ENCODE data around the gene CDCP1. TPM values are rescaled to one million over a fixed set of nuclear protein-coding genes. Genes with fewer than 3 reads are reported as not detected.

CDCP1 gene, protein sequence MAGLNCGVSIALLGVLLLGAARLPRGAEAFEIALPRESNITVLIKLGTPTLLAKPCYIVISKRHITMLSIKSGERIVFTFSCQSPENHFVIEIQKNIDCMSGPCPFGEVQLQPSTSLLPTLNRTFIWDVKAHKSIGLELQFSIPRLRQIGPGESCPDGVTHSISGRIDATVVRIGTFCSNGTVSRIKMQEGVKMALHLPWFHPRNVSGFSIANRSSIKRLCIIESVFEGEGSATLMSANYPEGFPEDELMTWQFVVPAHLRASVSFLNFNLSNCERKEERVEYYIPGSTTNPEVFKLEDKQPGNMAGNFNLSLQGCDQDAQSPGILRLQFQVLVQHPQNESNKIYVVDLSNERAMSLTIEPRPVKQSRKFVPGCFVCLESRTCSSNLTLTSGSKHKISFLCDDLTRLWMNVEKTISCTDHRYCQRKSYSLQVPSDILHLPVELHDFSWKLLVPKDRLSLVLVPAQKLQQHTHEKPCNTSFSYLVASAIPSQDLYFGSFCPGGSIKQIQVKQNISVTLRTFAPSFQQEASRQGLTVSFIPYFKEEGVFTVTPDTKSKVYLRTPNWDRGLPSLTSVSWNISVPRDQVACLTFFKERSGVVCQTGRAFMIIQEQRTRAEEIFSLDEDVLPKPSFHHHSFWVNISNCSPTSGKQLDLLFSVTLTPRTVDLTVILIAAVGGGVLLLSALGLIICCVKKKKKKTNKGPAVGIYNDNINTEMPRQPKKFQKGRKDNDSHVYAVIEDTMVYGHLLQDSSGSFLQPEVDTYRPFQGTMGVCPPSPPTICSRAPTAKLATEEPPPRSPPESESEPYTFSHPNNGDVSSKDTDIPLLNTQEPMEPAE
- 9.0 TPM for polyA plus RNA-seq (2013)

DNA sequence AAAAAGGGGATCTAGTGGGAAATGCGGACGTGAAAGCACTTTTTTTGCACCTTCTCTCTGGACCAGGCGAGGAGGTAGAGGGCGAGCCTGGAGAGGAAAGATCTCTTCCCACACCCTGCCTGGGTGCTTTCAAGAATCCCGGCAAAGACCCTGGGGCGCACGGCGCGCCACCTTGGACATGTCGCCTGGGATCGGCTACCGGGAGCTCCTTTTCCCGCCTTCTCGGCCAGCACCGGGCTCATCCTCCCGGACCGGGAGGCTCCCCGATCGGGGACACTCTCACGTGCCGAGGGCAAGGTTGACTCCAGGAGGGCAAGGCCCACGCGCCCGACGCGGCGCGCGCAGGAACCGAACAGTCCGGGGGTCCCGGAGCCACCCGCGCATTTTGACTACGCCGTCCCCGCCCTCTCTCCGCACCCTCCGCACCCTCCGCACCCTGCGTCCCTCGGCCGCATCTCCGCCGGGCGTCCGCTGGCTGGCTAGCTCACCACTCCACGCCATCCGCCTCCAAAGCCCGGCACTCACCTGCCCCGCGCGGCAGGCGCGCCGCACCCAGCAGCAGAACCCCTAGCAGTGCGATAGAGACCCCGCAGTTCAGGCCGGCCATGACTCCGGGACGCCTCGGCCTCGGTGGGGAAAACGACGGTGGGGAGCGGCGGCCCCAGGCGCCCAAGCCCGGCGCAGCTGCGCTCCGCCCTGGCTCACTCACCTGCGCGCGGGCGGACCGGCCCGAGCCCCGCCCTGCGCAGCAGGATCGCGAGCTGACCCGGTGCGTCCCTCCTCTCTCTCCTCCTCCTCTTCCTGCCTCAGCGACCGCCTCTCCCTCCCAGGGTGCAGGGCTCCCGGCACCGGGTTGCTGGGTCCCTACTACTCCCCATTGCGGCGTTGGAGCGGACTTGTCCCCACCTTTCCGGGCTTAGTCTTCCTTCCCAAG is at the start of gene CDCP1:
TSS of gene CDCP1 (minus strand) at position 698 of the 934 bp plus-strand sequence. CDS start at position 607, 91 bp downstream.
- Histone ChIP-seq H3K36me3 (ENCODE audit: control insufficient read depth in 4 of 4, insufficient read depth in 4 of 4, low read length in 3 of 4) (no peaks in the 10 kb centered on the region), H3K4me3 (ENCODE audit: control insufficient read depth in 1 of 7, extremely low read depth in 1 of 7, insufficient read depth in 4 of 7, low read depth in 2 of 7, low read length in 6 of 7) (peak within 1 kb of the TSS; percentile 71 to 95 (median 84)), H3K4me1 (ENCODE audit: control extremely low read depth in 1 of 4, control insufficient read depth in 4 of 4, insufficient read depth in 4 of 4, low read length in 3 of 4) (peaks cover 2 to 25% (median 22%) of the 10 kb centered on the region in 4 experiments), H3K27ac (ENCODE audit: insufficient read depth in 1 of 2, low read depth in 1 of 2, low read length in 2 of 2, poor library complexity in 1 of 2, severe bottlenecking in 2 of 2) (peak within 1 kb of the TSS in 1 of 2 experiments; percentile 14), H3K9me3 (ENCODE audit: control extremely low read depth in 1 of 5, control insufficient read depth in 4 of 5, insufficient read depth in 2 of 5, low read depth in 1 of 5, low read length in 4 of 5) (peaks cover 0 to 4% (median 2%) of the 10 kb centered on the region in 5 experiments), H3K27me3 (replicated peaks in 2 of 5; ENCODE audit: control insufficient read depth in 4 of 5, insufficient read depth in 5 of 5, low read length in 4 of 5) (peaks cover 0 to 16% (median 9%) of the 10 kb centered on the region in 5 experiments)
- DNase-seq = peak in 2 of 3 donors; percentile 29 to 44
- 0% methylated on average over 90 of the region's 92 CpGs for WGBS (ENCODE audit: insufficient coverage)
- CTCF ChIA-PET = interaction anchor here (0.7 kb wide), 1 partner anchor 23 kb away, joined by 3 read pairs; no protein-coding TSS in a partner anchor
- POLR2A ChIA-PET = no interaction called here

DNA sequence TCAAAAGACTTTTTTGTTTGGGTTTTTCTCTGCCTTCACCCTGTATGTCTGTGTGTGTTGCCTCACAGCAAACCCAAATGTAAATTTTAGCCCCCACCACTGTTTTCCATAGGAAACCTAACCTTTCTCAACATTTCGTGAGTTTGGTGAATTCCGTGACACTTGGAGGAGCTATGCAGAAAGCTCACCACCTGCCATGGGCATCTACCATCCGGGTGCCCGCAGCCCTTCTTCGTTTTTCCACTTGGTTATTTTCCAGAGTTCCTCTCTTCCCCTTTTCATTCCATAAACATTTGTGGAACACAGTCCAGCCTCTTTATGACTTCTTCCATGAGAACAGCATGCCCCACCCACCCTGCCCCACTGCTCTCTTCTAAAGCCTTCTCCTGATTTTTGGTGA is 48.6 kb upstream of the CDCP1 start:
- H3K9me3 ChIP-seq (ENCODE audit: control extremely low read depth in 1 of 5, control insufficient read depth in 4 of 5, insufficient read depth in 2 of 5, low read depth in 1 of 5, low read length in 4 of 5) = no peaks in the 10 kb centered on the region
- ChIA-PET POLR2A (no interaction called here), CTCF (interaction anchor here (2.0 kb wide), 1 partner anchor 15 kb away, joined by 6 read pairs; no protein-coding TSS in a partner anchor)
- DNase-seq = no peak
- no peak overlapping the region for H3K4me3 ChIP-seq (ENCODE audit: control insufficient read depth in 1 of 7, extremely low read depth in 1 of 7, insufficient read depth in 4 of 7, low read depth in 2 of 7, low read length in 6 of 7)
- peaks cover 0 to 4% (median 0%) of the 10 kb centered on the region in 4 experiments for H3K4me1 ChIP-seq (ENCODE audit: control extremely low read depth in 1 of 4, control insufficient read depth in 4 of 4, insufficient read depth in 4 of 4, low read length in 3 of 4)
- 100% methylated on average over 4 of the region's 5 CpGs for WGBS (ENCODE audit: insufficient coverage)
- no peaks in the 10 kb centered on the region for H3K36me3 ChIP-seq (ENCODE audit: control insufficient read depth in 4 of 4, insufficient read depth in 4 of 4, low read length in 3 of 4)
- H3K27ac ChIP-seq (ENCODE audit: insufficient read depth in 1 of 2, low read depth in 1 of 2, low read length in 2 of 2, poor library complexity in 1 of 2, severe bottlenecking in 2 of 2) = no peak overlapping the region
- H3K27me3 ChIP-seq (replicated peaks in 2 of 5; ENCODE audit: control insufficient read depth in 4 of 5, insufficient read depth in 5 of 5, low read length in 4 of 5) = no peaks in the 10 kb centered on the region

DNA sequence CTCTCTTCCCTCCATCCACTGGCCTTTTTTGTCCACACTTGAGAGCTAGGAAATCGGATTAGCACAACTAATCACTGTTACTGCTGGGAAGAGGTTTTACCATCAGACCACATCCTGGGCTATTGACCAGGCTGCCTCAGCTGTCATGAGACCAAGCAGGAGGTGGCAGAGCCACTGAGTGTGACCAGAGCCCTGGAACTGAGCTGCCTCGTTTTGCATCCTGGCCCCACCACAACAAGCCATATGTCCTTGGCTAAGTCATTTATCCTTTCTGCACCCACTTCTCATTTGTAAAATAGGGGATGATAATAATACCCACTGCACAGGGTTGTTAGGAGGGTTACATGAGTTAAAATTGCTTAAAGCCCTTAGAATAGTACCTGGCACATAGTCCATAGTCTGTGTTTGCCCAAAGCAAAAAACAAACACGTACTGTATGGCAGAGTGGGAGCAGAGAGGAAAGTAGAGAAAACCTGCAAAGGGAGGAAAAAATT is 45.8 kb upstream of the CDCP1 start:
- 88% methylated on average over 1 of the region's 3 CpGs for WGBS (ENCODE audit: insufficient coverage)
- H3K4me1 ChIP-seq (ENCODE audit: control extremely low read depth in 1 of 4, control insufficient read depth in 4 of 4, insufficient read depth in 4 of 4, low read length in 3 of 4) = peaks cover 0 to 21% (median 5%) of the 10 kb centered on the region in 4 experiments
- no peaks in the 10 kb centered on the region for H3K27me3 ChIP-seq (replicated peaks in 2 of 5; ENCODE audit: control insufficient read depth in 4 of 5, insufficient read depth in 5 of 5, low read length in 4 of 5)
- no peak for DNase-seq
- CTCF ChIA-PET = interaction anchor here (1.2 to 1.7 kb wide), 2 partner anchors 18 to 74 kb away, joined by 3 to 5 read pairs; no protein-coding TSS in a partner anchor
- no peaks in the 10 kb centered on the region for H3K9me3 ChIP-seq (ENCODE audit: control extremely low read depth in 1 of 5, control insufficient read depth in 4 of 5, insufficient read depth in 2 of 5, low read depth in 1 of 5, low read length in 4 of 5)
- POLR2A ChIA-PET = interaction anchor here (0.6 kb wide), 1 partner anchor 54 kb away, joined by 4 read pairs; no protein-coding TSS in a partner anchor
- H3K36me3 ChIP-seq (ENCODE audit: control insufficient read depth in 4 of 4, insufficient read depth in 4 of 4, low read length in 3 of 4) = no peaks in the 10 kb centered on the region
- H3K27ac ChIP-seq (ENCODE audit: insufficient read depth in 1 of 2, low read depth in 1 of 2, low read length in 2 of 2, poor library complexity in 1 of 2, severe bottlenecking in 2 of 2) = no peak overlapping the region
- no peak overlapping the region for H3K4me3 ChIP-seq (ENCODE audit: control insufficient read depth in 1 of 7, extremely low read depth in 1 of 7, insufficient read depth in 4 of 7, low read depth in 2 of 7, low read length in 6 of 7)

DNA sequence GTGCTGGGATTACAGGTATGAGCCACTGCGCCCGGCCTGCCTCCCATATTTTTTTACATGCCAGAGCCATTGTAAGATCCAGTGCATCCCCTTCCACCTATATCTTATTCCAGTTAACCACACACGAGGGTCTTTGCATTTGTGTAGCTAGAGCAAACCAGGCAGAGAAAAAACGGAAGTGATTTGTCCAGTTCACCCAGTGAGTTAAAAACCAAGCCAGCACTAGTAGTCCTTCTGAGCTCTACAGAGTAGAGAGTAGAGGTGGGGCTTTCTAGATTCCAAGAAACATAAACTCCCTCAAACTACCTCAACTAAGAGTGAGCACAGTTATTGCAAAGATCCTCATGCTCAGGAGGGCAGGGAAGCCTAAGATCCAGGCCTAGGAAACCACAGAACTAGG is 45.2 kb upstream of the CDCP1 start:
- Histone ChIP-seq H3K4me1 (ENCODE audit: control extremely low read depth in 1 of 4, control insufficient read depth in 4 of 4, insufficient read depth in 4 of 4, low read length in 3 of 4) (peaks cover 0 to 21% (median 5%) of the 10 kb centered on the region in 4 experiments), H3K27me3 (replicated peaks in 2 of 5; ENCODE audit: control insufficient read depth in 4 of 5, insufficient read depth in 5 of 5, low read length in 4 of 5) (no peaks in the 10 kb centered on the region), H3K27ac (ENCODE audit: insufficient read depth in 1 of 2, low read depth in 1 of 2, low read length in 2 of 2, poor library complexity in 1 of 2, severe bottlenecking in 2 of 2) (no peak overlapping the region), H3K9me3 (ENCODE audit: control extremely low read depth in 1 of 5, control insufficient read depth in 4 of 5, insufficient read depth in 2 of 5, low read depth in 1 of 5, low read length in 4 of 5) (no peaks in the 10 kb centered on the region), H3K4me3 (ENCODE audit: control insufficient read depth in 1 of 7, extremely low read depth in 1 of 7, insufficient read depth in 4 of 7, low read depth in 2 of 7, low read length in 6 of 7) (no peak overlapping the region), H3K36me3 (ENCODE audit: control insufficient read depth in 4 of 4, insufficient read depth in 4 of 4, low read length in 3 of 4) (no peaks in the 10 kb centered on the region)
- POLR2A ChIA-PET = interaction anchor here (0.6 kb wide), 1 partner anchor 54 kb away, joined by 4 read pairs; no protein-coding TSS in a partner anchor
- WGBS (ENCODE audit: insufficient coverage) = 100% methylated on average over 2 of the region's 4 CpGs
- CTCF ChIA-PET = interaction anchor here (1.0 kb wide), 1 partner anchor 24 kb away, joined by 3 read pairs; no protein-coding TSS in a partner anchor
- no peak for DNase-seq

DNA sequence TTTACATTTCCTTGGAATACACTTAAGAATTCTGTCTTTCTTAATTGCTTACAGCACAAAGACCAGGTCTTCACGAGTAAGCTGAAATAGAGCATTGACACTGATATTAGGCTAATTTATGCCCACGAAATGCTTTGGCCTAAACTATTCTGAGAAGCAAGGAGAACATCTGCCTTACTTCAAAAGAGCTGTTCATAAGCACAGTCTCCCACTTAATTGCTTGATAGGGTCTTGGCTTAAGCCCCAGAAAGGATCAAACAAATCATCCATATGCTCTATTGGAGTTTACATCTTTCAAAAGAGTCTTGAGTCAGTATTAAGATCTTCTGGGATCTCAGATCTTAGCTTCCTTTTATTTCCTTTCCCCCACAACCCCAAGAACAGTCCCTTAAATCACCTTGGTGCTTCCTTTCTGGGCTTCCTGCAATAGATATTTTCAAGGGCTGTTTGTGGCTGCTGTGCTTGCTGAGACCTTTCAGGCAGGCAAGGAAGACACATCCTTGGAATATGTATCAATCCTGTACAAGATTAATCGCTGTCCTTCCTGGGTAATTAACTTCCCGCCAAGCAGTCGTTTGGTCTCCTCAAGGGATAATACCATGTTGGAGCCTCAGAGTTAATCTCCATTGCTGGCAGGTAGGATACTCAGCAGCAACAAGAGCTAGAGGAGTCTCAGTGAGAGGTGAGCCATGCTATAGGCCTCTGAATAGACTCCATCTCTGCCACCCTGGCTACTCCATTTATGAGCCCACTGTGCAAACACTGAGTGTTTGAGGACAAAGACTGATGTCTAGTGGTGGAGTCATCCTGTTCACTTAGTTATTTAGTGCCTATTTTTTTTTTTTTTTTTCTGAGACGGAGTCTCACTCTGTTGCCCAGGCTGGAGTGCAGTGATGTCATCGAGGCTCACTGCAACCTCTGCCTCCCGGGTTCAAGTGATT is 42.8 kb upstream of the CDCP1 start:
- no peaks in the 10 kb centered on the region for H3K36me3 ChIP-seq (ENCODE audit: control insufficient read depth in 4 of 4, insufficient read depth in 4 of 4, low read length in 3 of 4)
- H3K9me3 ChIP-seq (ENCODE audit: control extremely low read depth in 1 of 5, control insufficient read depth in 4 of 5, insufficient read depth in 2 of 5, low read depth in 1 of 5, low read length in 4 of 5) = no peaks in the 10 kb centered on the region
- ChIA-PET POLR2A (no interaction called here), CTCF (interaction anchor here (1.0 to 1.4 kb wide), 2 partner anchors 21 kb away, joined by 3 to 4 read pairs; no protein-coding TSS in a partner anchor)
- no peak overlapping the region for H3K4me3 ChIP-seq (ENCODE audit: control insufficient read depth in 1 of 7, extremely low read depth in 1 of 7, insufficient read depth in 4 of 7, low read depth in 2 of 7, low read length in 6 of 7)
- no peak overlapping the region for H3K27ac ChIP-seq (ENCODE audit: insufficient read depth in 1 of 2, low read depth in 1 of 2, low read length in 2 of 2, poor library complexity in 1 of 2, severe bottlenecking in 2 of 2)
- 94% methylated on average over 4 of the region's 8 CpGs for WGBS (ENCODE audit: insufficient coverage)
- no peak for DNase-seq
- H3K4me1 ChIP-seq (ENCODE audit: control extremely low read depth in 1 of 4, control insufficient read depth in 4 of 4, insufficient read depth in 4 of 4, low read length in 3 of 4) = peaks cover 0 to 21% (median 5%) of the 10 kb centered on the region in 4 experiments
- H3K27me3 ChIP-seq (replicated peaks in 2 of 5; ENCODE audit: control insufficient read depth in 4 of 5, insufficient read depth in 5 of 5, low read length in 4 of 5) = no peaks in the 10 kb centered on the region
